A549 treated with AZD2906 at 1 μM for 4 hours (cell line): ENCODE results near the gene HSPA12A. TPM values are rescaled to one million over a fixed set of nuclear protein-coding genes. Genes with fewer than 3 reads are reported as not detected.

Experiments used
- total RNA-seq: library from RNA; stranded (reverse); fragments of 200-300 nt; extraction: Qiagen RNA extraction; gene quantifications from 5 replicates; pipeline ENCODE4 v1.2.3, GENCODE V29; 2022

The HSPA12A gene
- 8.0 to 9.8 TPM (median 8.7 TPM) in 5 replicates for total RNA-seq

GRCh38 chr10:116742367-116743265 lies at the start of gene HSPA12A:
Gene HSPA12A, minus strand, starts transcription at chr10:116742566. Its CDS starts 97 bp downstream, at chr10:116742469.

Other genes starting within 250 kb of the HSPA12A start
- 0.13 to 0.28 TPM (median 0.14 TPM) in 4 of 5 replicates, not detected in the other for gene PNLIP, start 196.6 kb downstream of the HSPA12A start, total RNA-seq
- gene PNLIPRP1, start 151.6 kb downstream of the HSPA12A start, total RNA-seq: not detected in 5 replicates
- gene PNLIPRP2, start 121.6 kb downstream of the HSPA12A start, total RNA-seq: 0.06 to 0.14 TPM (median 0.08 TPM) in 4 of 5 replicates, not detected in the other
- 0.32 to 0.60 TPM (median 0.35 TPM) in 5 replicates for gene ENO4, start 106.9 kb upstream of the HSPA12A start, total RNA-seq